Head of caudate nucleus (tissue), 42 donors: ENCODE results near the gene OR8D4.
"Not testable (repeated sequence)": the region's sequence is repeated elsewhere in the genome, so short reads cannot be mapped to it uniquely, and the experiment has no call there.

Experiments
- DNase-seq, 42 donors: peaks; one replicate each; pipeline versions ENCODE4 v3.0.0 to v3.0.0-alpha.2; 2020 to 2021; ENCODE audit warnings: mixed read lengths in 7 of 42
- intact Hi-C: fragments of 100-400 bp; cut with DNase I; formaldehyde crosslinking; loops from one replicate; pipeline ENCODE4 v1.15.0; 2022

The OR8D4 gene

GRCh38 chr11:123901867-123902266 is at the start of gene OR8D4:
TSS of gene OR8D4 (plus strand) at chr11:123902167. CDS start at chr11:123906432, 4,265 bp downstream.
- intact Hi-C loops, result no loop called here

GRCh38 chr11:123852321-123852720 is 49.6 kb upstream of the OR8D4 start:
- intact Hi-C loops, result no loop called here
- DNase-seq, result no peak

More at GRCh38 chr11:123901867-123902266, at the start of gene OR8D4:
- DNase-seq, result no peak

GRCh38 chr11:123853038-123853437 is 48.9 kb upstream of the OR8D4 start:
- intact Hi-C loops, result no loop called here
- no peak for DNase-seq

- no peak for DNase-seq
- intact Hi-C loops, result no loop called here
Measured at GRCh38 chr11:123856444-123856843, 45.5 kb upstream of the OR8D4 start.

GRCh38 chr11:123859731-123860130 is 42.2 kb upstream of the OR8D4 start:
- no peak for DNase-seq
- intact Hi-C loops, result no loop called here

- DNase-seq, intact Hi-C loops: not testable (repeated sequence)
Measured at GRCh38 chr11:123865293-123865692, 36.7 kb upstream of the OR8D4 start.

- intact Hi-C loops, result not testable (repeated sequence)
Measured at GRCh38 chr11:123867795-123868194, 34.2 kb upstream of the OR8D4 start.

GRCh38 chr11:123880912-123881311 is 21.1 kb upstream of the OR8D4 start:
- intact Hi-C loops, result no loop called here
- no peak for DNase-seq

More at GRCh38 chr11:123867795-123868194, 34.2 kb upstream of the OR8D4 start:
- DNase-seq, result not testable (repeated sequence)

- no peak for DNase-seq
- intact Hi-C loops, result no loop called here
Measured at GRCh38 chr11:123885570-123885969, 16.4 kb upstream of the OR8D4 start, which contains the start of gene TMEM225. TSS of gene TMEM225 (minus strand) at chr11:123885670. CDS start at chr11:123885425, 245 bp downstream.

- intact Hi-C loops, result no loop called here
- DNase-seq, result no peak
Measured at GRCh38 chr11:123892031-123892430, 9.9 kb upstream of the OR8D4 start.

- no peak for DNase-seq
- intact Hi-C loops, result no loop called here
Measured at GRCh38 chr11:123899792-123900191, 2.2 kb upstream of the OR8D4 start.

GRCh38 chr11:123903932-123904331 is 2.0 kb downstream of the OR8D4 start:
- intact Hi-C loops, result no loop called here
- DNase-seq, result no peak

GRCh38 chr11:123904932-123905331 is 3.0 kb downstream of the OR8D4 start:
- intact Hi-C loops, result no loop called here
- no peak for DNase-seq

GRCh38 chr11:123905826-123906225 is 3.9 kb downstream of the OR8D4 start:
- peak in 1 of 42 donors; percentile 9 for DNase-seq
- intact Hi-C loops, result no loop called here

- DNase-seq, result no peak
- intact Hi-C loops, result no loop called here
Measured at GRCh38 chr11:123920943-123921342, 19.0 kb downstream of the OR8D4 start.

GRCh38 chr11:123924027-123924426 is 22.1 kb downstream of the OR8D4 start:
- intact Hi-C loops, result no loop called here
- no peak for DNase-seq

- no peak for DNase-seq
- intact Hi-C loops, result no loop called here
Measured at GRCh38 chr11:123939317-123939716, 37.4 kb downstream of the OR8D4 start, which contains the start of gene OR4D5. TSS of gene OR4D5 (plus strand) at chr11:123939617. CDS start at chr11:123939617, 0 bp downstream.

- no peak for DNase-seq
- intact Hi-C loops, result no loop called here
Measured at GRCh38 chr11:123942413-123942812, 40.4 kb downstream of the OR8D4 start.

- intact Hi-C loops, result no loop called here
- no peak for DNase-seq
Measured at GRCh38 chr11:123943738-123944137, 41.8 kb downstream of the OR8D4 start, which contains the start of gene OR6T1. TSS of gene OR6T1 (minus strand) at chr11:123943838. CDS start at chr11:123943838, 0 bp downstream.

GRCh38 chr11:123945132-123945531 is 43.2 kb downstream of the OR8D4 start:
- no peak for DNase-seq
- intact Hi-C loops, result no loop called here

- no peak for DNase-seq
- intact Hi-C loops, result no loop called here
Measured at GRCh38 chr11:123956752-123957151, 54.8 kb downstream of the OR8D4 start.
